SK-N-SH treated with all-trans-retinoic acid at 6 μM for 48 hours (cell line): ENCODE results near the gene TMEM163.

Experiments used
- ATAC-seq: fragments of 200-7000 bp; cut with Tn5 transposase; 3 replicates; pipeline ENCODE4 v1.9.1; 2020; ENCODE audit warnings: mild to moderate bottlenecking, moderate library complexity
- BACH2 ChIP-seq: fragments of 250-450 bp; sonication (Bioruptor Pico); IDR thresholded peaks from 2 replicates; pipeline ENCODE4 v1.9.0; 2021; ENCODE audit warnings: mild to moderate bottlenecking, borderline replicate concordance
- CREB5 ChIP-seq: fragments of 250-450 bp; sonication (Bioruptor Pico); IDR thresholded peaks from 2 replicates; pipeline ENCODE4 v1.5.1; 2020; ENCODE audit warnings: low read depth, mild to moderate bottlenecking, moderate library complexity
- CSDC2 ChIP-seq: fragments of 250-450 bp; sonication (Bioruptor Pico); IDR thresholded peaks from 2 replicates; pipeline ENCODE4 v1.5.0; 2020; ENCODE audit warnings: mild to moderate bottlenecking, moderate library complexity
- CSRNP3 ChIP-seq: fragments of 250-450 bp; sonication (Bioruptor Pico); IDR thresholded peaks from 2 replicates; pipeline ENCODE4 v1.5.1; 2021; ENCODE audit warnings: mild to moderate bottlenecking, moderate library complexity
- ESRRG ChIP-seq: fragments of 250-450 bp; sonication (Bioruptor Pico); IDR thresholded peaks from 2 replicates; pipeline ENCODE4 v1.6.1; 2021; ENCODE audit warnings: mild to moderate bottlenecking
- GLIS3 ChIP-seq: fragments of 250-450 bp; sonication (Bioruptor Pico); IDR thresholded peaks from 2 replicates; pipeline ENCODE4 v1.5.0; 2020; ENCODE audit warnings: mild to moderate bottlenecking, moderate library complexity
- ISL1 ChIP-seq: fragments of 250-450 bp; sonication (Bioruptor Pico); IDR thresholded peaks from 2 replicates; pipeline ENCODE4 v2.1.2; 2022; ENCODE audit warnings: mild to moderate bottlenecking, moderate library complexity
- OSR1 ChIP-seq: fragments of 250-450 bp; sonication (Bioruptor Pico); IDR thresholded peaks from 2 replicates; pipeline ENCODE4 v1.8.0; 2022; ENCODE audit warnings: moderate library complexity, mild to moderate bottlenecking, inconsistent platforms
- PATZ1 ChIP-seq: fragments of 250-450 bp; sonication (Bioruptor Pico); IDR thresholded peaks from 2 replicates; pipeline ENCODE4 v1.8.0; 2020; ENCODE audit warnings: mild to moderate bottlenecking, moderate library complexity, borderline replicate concordance
- POU6F1 ChIP-seq: fragments of 250-450 bp; sonication (Bioruptor Pico); IDR thresholded peaks from 2 replicates; pipeline ENCODE4 v1.8.0; 2021; ENCODE audit warnings: low read depth, mild to moderate bottlenecking, moderate library complexity, borderline replicate concordance
- RARB ChIP-seq: fragments of 250-450 bp; sonication (Bioruptor Pico); IDR thresholded peaks from 2 replicates; pipeline ENCODE4 v1.8.0; 2021; ENCODE audit warnings: mild to moderate bottlenecking, moderate library complexity
- SNAI2 ChIP-seq: fragments of 250-450 bp; sonication (Bioruptor Pico); IDR thresholded peaks from 2 replicates; pipeline ENCODE4 v1.5.0; 2020; ENCODE audit warnings: mild to moderate bottlenecking, moderate library complexity
- TCF4 ChIP-seq: fragments of 250-450 bp; sonication (Bioruptor Pico); IDR thresholded peaks from 2 replicates; pipeline ENCODE4 v1.8.0; 2021; ENCODE audit warnings: mild to moderate bottlenecking, moderate library complexity, borderline replicate concordance
- TOX ChIP-seq: fragments of 250-450 bp; sonication (Bioruptor Pico); IDR thresholded peaks from 2 replicates; pipeline ENCODE4 v1.8.0; 2021; ENCODE audit warnings: mild to moderate bottlenecking, moderate library complexity, borderline replicate concordance
- TSHZ2 ChIP-seq: fragments of 250-450 bp; sonication (Bioruptor Pico); IDR thresholded peaks from 2 replicates; pipeline ENCODE4 v1.5.0; 2020; ENCODE audit warnings: mild to moderate bottlenecking, moderate library complexity
- ZFP3 ChIP-seq: fragments of 250-450 bp; sonication (Bioruptor Pico); IDR thresholded peaks from 2 replicates; pipeline ENCODE4 v1.5.0; 2020; ENCODE audit warnings: mild to moderate bottlenecking, moderate library complexity
- ZFP30 ChIP-seq: fragments of 450-650 bp; formaldehyde crosslinking; IDR thresholded peaks from 2 replicates; pipeline ENCODE4 v1.5.0; 2022; ENCODE audit warnings: mild to moderate bottlenecking, moderate library complexity
- ZNF70 ChIP-seq: fragments of 450-650 bp; formaldehyde crosslinking; IDR thresholded peaks from 2 replicates; pipeline ENCODE4 v1.5.0; 2020; ENCODE audit warnings: mild to moderate bottlenecking, moderate library complexity

The TMEM163 gene

GRCh38 chr2:134564549-134564948 lies 154.3 kb downstream of the TMEM163 start:
- TF ChIP-seq BACH2 (CRISPR knock-in tag) (no peak), CSRNP3 (CRISPR knock-in tag) (no peak), ZFP30 (CRISPR knock-in tag) (no peak), PATZ1 (CRISPR knock-in tag) (no peak), TSHZ2 (CRISPR knock-in tag) (no peak), ZNF70 (no peak), POU6F1 (no peak), ISL1 (no peak), ZFP3 (CRISPR knock-in tag) (no peak), OSR1 (CRISPR knock-in tag) (no peak), ESRRG (CRISPR knock-in tag) (no peak), TOX (no peak), SNAI2 (no peak), TCF4 (CRISPR knock-in tag) (no peak), CSDC2 (CRISPR knock-in tag) (no peak), RARB (CRISPR knock-in tag) (no peak), CREB5 (no peak), GLIS3 (CRISPR knock-in tag) (no peak)

GRCh38 chr2:134558208-134558830 lies 160.5 kb downstream of the TMEM163 start:
- no peak for ATAC-seq
- TF ChIP-seq CSRNP3 (CRISPR knock-in tag): no peak
- TF ChIP-seq BACH2 (CRISPR knock-in tag): no peak
- no peak for TF ChIP-seq ESRRG (CRISPR knock-in tag)
- TF ChIP-seq TCF4 (CRISPR knock-in tag): no peak
- TF ChIP-seq CSDC2 (CRISPR knock-in tag): no peak
- no peak for TF ChIP-seq ISL1
- no peak for TF ChIP-seq CREB5

More at GRCh38 chr2:134564549-134564948, 154.3 kb downstream of the TMEM163 start:
- ATAC-seq: no peak
